H9 (cell line): ENCODE measurements around the gene TMEM175. TPM values are rescaled to one million over a fixed set of nuclear protein-coding genes. Genes with fewer than 3 reads are reported as not detected.

ENCODE experiments used
- DNase-seq: peaks from one replicate; pipeline ENCODE4 v3.0.0-alpha.2; 2017
- H2AFZ ChIP-seq: one replicate; pipeline ENCODE4 v1.6.1; 2013; ENCODE audit warnings: mild to moderate bottlenecking, low read length, control low read depth, moderate library complexity
- H2AK5ac ChIP-seq: 2 replicates; pipeline ENCODE4 v1.6.1; 2013; ENCODE audit warnings: low read length, control low read depth, mixed read lengths; ENCODE audit not compliant: insufficient read length
- H2BK120ac ChIP-seq: one replicate; pipeline ENCODE4 v1.6.1; 2013; ENCODE audit warnings: low read depth, mild to moderate bottlenecking, low read length, control low read depth, inconsistent platforms; ENCODE audit not compliant: poor library complexity, severe bottlenecking
- H2BK12ac ChIP-seq: 2 replicates; pipeline ENCODE4 v1.6.1; 2013; ENCODE audit warnings: low read length, control low read depth, mixed read lengths, low read depth; ENCODE audit not compliant: insufficient read length
- H2BK15ac ChIP-seq: 2 replicates; pipeline ENCODE4 v1.6.1; 2013; ENCODE audit warnings: low read depth, low read length, control low read depth
- H2BK20ac ChIP-seq: one replicate; pipeline ENCODE4 v1.6.1; 2013; ENCODE audit warnings: low read depth, mild to moderate bottlenecking, low read length, control low read depth, inconsistent platforms; ENCODE audit not compliant: poor library complexity, severe bottlenecking
- H2BK5ac ChIP-seq: 2 replicates; pipeline ENCODE4 v1.6.1; 2013; ENCODE audit warnings: low read length, control low read depth, mixed read lengths; ENCODE audit not compliant: insufficient read length
- H3K14ac ChIP-seq: 2 replicates; pipeline ENCODE4 v1.6.1; 2013; ENCODE audit warnings: low read length, control low read depth; ENCODE audit not compliant: insufficient read depth
- H3K18ac ChIP-seq: 2 replicates; pipeline ENCODE4 v1.6.1; 2013; ENCODE audit warnings: low read depth, mild to moderate bottlenecking, mixed read lengths, low read length, control low read depth; ENCODE audit not compliant: insufficient read length
- H3K23ac ChIP-seq: 2 replicates; pipeline ENCODE4 v1.6.1; 2013; ENCODE audit warnings: low read length, control low read depth, mixed read lengths, low read depth; ENCODE audit not compliant: insufficient read length
- H3K23me2 ChIP-seq: 2 replicates; pipeline ENCODE4 v1.6.1; 2013; ENCODE audit warnings: low read depth, mild to moderate bottlenecking, mixed read lengths, low read length, control low read depth; ENCODE audit not compliant: insufficient read length, poor library complexity, severe bottlenecking
- H3K27ac ChIP-seq: 2 replicates; pipeline ENCODE4 v1.5.1; 2013; ENCODE audit warnings: low read length, control low read depth, mixed read lengths, low read depth; ENCODE audit not compliant: insufficient read length
- H3K27me3 ChIP-seq: 2 replicates; pipeline ENCODE4 v1.6.1; 2013; ENCODE audit warnings: low read length, control low read depth, inconsistent platforms; ENCODE audit not compliant: insufficient read depth
- H3K4ac ChIP-seq: 2 replicates; pipeline ENCODE4 v1.6.1; 2013; ENCODE audit warnings: low read depth, mild to moderate bottlenecking, control low read depth, inconsistent platforms, low read length, moderate library complexity
- H3K4me1 ChIP-seq: 2 replicates; pipeline ENCODE4 v1.6.1; 2013; ENCODE audit warnings: low read length, control low read depth, inconsistent platforms; ENCODE audit not compliant: insufficient read depth
- H3K4me2 ChIP-seq: 2 replicates; pipeline ENCODE4 v1.6.1; 2013; ENCODE audit warnings: low read length, control low read depth, mixed read lengths; ENCODE audit not compliant: insufficient read length, insufficient read depth
- H3K56ac ChIP-seq: 2 replicates; pipeline ENCODE4 v1.6.1; 2013; ENCODE audit warnings: low read depth, mild to moderate bottlenecking, mixed read lengths, low read length, control low read depth; ENCODE audit not compliant: insufficient read length
- H3K79me1 ChIP-seq: 2 replicates; pipeline ENCODE4 v1.6.1; 2013; ENCODE audit warnings: low read depth, mild to moderate bottlenecking, moderate library complexity, low read length, control low read depth, inconsistent platforms; ENCODE audit not compliant: insufficient read depth, poor library complexity, severe bottlenecking
- H3K79me2 ChIP-seq: 2 replicates; pipeline ENCODE4 v1.6.1; 2013; ENCODE audit warnings: low read length, control low read depth, inconsistent platforms; ENCODE audit not compliant: insufficient read depth
- H3K9ac ChIP-seq: 2 replicates; pipeline ENCODE4 v1.6.1; 2013; ENCODE audit warnings: low read length, control low read depth, mixed read lengths; ENCODE audit not compliant: insufficient read length; ENCODE audit errors: extremely low read depth
- H3K9me3 ChIP-seq: one replicate; pipeline ENCODE4 v1.6.1; 2013; ENCODE audit warnings: low read depth, low read length, inconsistent platforms; ENCODE audit not compliant: control insufficient read depth
- H3T11ph ChIP-seq: one replicate; pipeline ENCODE4 v1.6.1; 2013; ENCODE audit warnings: mild to moderate bottlenecking, low read length, control low read depth, inconsistent platforms
- H4K20me1 ChIP-seq: one replicate; pipeline ENCODE4 v1.6.1; 2013; ENCODE audit not compliant: control insufficient read depth, insufficient read length, insufficient read depth
- H4K5ac ChIP-seq: 2 replicates; pipeline ENCODE4 v1.6.1; 2013; ENCODE audit warnings: low read depth, mild to moderate bottlenecking, mixed read lengths, low read length, control low read depth; ENCODE audit not compliant: insufficient read length
- H4K8ac ChIP-seq: replicated peaks from 2 replicates; pipeline ENCODE4 v1.6.1; 2013; ENCODE audit warnings: low read length, control low read depth, mixed read lengths, low read depth; ENCODE audit not compliant: insufficient read length
- H4K91ac ChIP-seq: 2 replicates; pipeline ENCODE4 v1.6.1; 2013; ENCODE audit warnings: low read depth, mild to moderate bottlenecking, moderate library complexity, mixed read lengths, low read length, control low read depth; ENCODE audit not compliant: insufficient read length
- H3K27ac Mint-ChIP-seq, 3 experiments: 2 replicates in 2 of 3; 3 replicates in 1 of 3; pipeline ENCODE4 v1.8.0; 2020 to 2021; ENCODE audit warnings: mixed read lengths in 3 of 3, mild to moderate bottlenecking in 1 of 3, moderate library complexity in 1 of 3
- H3K27me3 Mint-ChIP-seq: 2 replicates; pipeline ENCODE4 v1.8.0; 2021; ENCODE audit warnings: low read depth, mild to moderate bottlenecking, moderate library complexity, mixed read lengths
- H3K36me3 Mint-ChIP-seq, 3 experiments: 2 replicates in 2 of 3; 3 replicates in 1 of 3; pipeline ENCODE4 v1.8.0; 2020 to 2021; ENCODE audit warnings: low read depth in 3 of 3, mixed read lengths in 3 of 3; ENCODE audit not compliant: insufficient read depth in 1 of 3
- H3K4me1 Mint-ChIP-seq, 2 experiments: 2 replicates each; pipeline ENCODE4 v1.8.0; 2020; ENCODE audit warnings: mixed read lengths in 2 of 2
- H3K4me3 Mint-ChIP-seq, 2 experiments: 2 replicates in 1 of 2; 3 replicates in 1 of 2; pipeline ENCODE4 v1.8.0; 2020 to 2021; ENCODE audit warnings: mild to moderate bottlenecking in 2 of 2, mixed read lengths in 2 of 2, moderate library complexity in 1 of 2
- H3K9me3 Mint-ChIP-seq, 2 experiments: 2 replicates in 1 of 2; 3 replicates in 1 of 2; pipeline ENCODE4 v1.8.0; 2020; ENCODE audit warnings: mild to moderate bottlenecking in 2 of 2, mixed read lengths in 2 of 2, moderate library complexity in 1 of 2
- CTCF ChIP-seq: fragments of 200-600 bp; sonication (generic); conservative IDR thresholded peaks from 3 replicates; pipeline ENCODE4 v1.8.0; 2021; ENCODE audit warnings: antibody characterized with exemption, mild to moderate bottlenecking
- WGBS: extraction: QIAGEN DNeasy Blood & Tissue Kit; methylation state at CpG from one replicate; pipeline ENCODE4 v1.1.7; 2013; ENCODE audit warnings: missing lambda C conversion rate, low lambda C conversion rate, mixed read lengths; ENCODE audit not compliant: insufficient read length; ENCODE audit errors: extremely low coverage; 5-methylcytosine and 5-hydroxymethylcytosine counted together
- total RNA-seq: library from RNA; stranded (reverse); gene quantifications from 2 replicates; pipeline ENCODE4 v1.2.1, GENCODE V29; 2021

TMEM175 gene
- total RNA-seq, 1 experiment from 2014 or later = 6.4 TPM

GRCh38 chr4:886244-886643 is 46.0 kb upstream of the TMEM175 start:
- Histone ChIP-seq H3K56ac (no peak overlapping the region), H4K91ac (no peak overlapping the region), H2AFZ (no peak overlapping the region), H2BK5ac (no peak overlapping the region), H3K4me1 (no peaks in the 10 kb centered on the region), H4K8ac (no peak overlapping the region), H2AK5ac (no peak overlapping the region), H3K79me1 (no peaks in the 10 kb centered on the region), H3K27ac (no peak overlapping the region), H3K18ac (no peak overlapping the region), H3K9me3 (no peaks in the 10 kb centered on the region), H2BK120ac (no peak overlapping the region), H2BK12ac (no peak overlapping the region), H3T11ph (no peak overlapping the region), H3K4ac (no peak overlapping the region), H4K20me1 (no peaks in the 10 kb centered on the region), H3K14ac (no peak overlapping the region), H3K9ac (no peak overlapping the region), H3K27me3 (no peaks in the 10 kb centered on the region), H4K5ac (no peak overlapping the region), H3K23me2 (no peaks in the 10 kb centered on the region), H2BK20ac (no peak overlapping the region), H3K79me2 (no peaks in the 10 kb centered on the region), H3K23ac (no peak overlapping the region), H3K4me2 (no peak overlapping the region), H2BK15ac (no peak overlapping the region)
- no peak for DNase-seq
- no peak for TF ChIP-seq CTCF
- WGBS = no CpG with 5 or more reads among the region's 9 CpGs
- H3K9me3 Mint-ChIP-seq = peaks cover 2 to 4% of the 10 kb centered on the region in 2 experiments; a peak in 2 of 5 replicates
- H3K4me1 Mint-ChIP-seq = no peaks in the 10 kb centered on the region
- peaks cover 13 to 33% (median 28%) of the 10 kb centered on the region in 3 experiments; a peak in 6 of 7 replicates for H3K36me3 Mint-ChIP-seq
- H3K4me3 Mint-ChIP-seq = no peak overlapping the region
- H3K27me3 Mint-ChIP-seq = no peaks in the 10 kb centered on the region
- H3K27ac Mint-ChIP-seq = no peak overlapping the region
